Liver (tissue), 9 donors: ENCODE measurements around the gene THEMIS2. TPM values are rescaled to one million over a fixed set of nuclear protein-coding genes. Genes with fewer than 3 reads are reported as not detected.

Experiments
- DNase-seq: peaks from one replicate; pipeline ENCODE4 v3.0.0-alpha.2; 2017; ENCODE audit warnings: low spot score
- H3K27ac ChIP-seq, 2 donors: one replicate each; pipeline ENCODE4 v1.7.0; 2013; ENCODE audit warnings: inconsistent platforms in 2 of 2, low read length in 2 of 2, control low read depth in 1 of 2, low read depth in 1 of 2, mild to moderate bottlenecking in 1 of 2
- H3K27me3 ChIP-seq, 4 donors: one replicate each; pipeline versions ENCODE4 v1.6.1 to v1.7.0; 2013; ENCODE audit warnings: low read length in 3 of 4, inconsistent platforms in 1 of 4, mild to moderate bottlenecking in 1 of 4, moderate library complexity in 1 of 4; ENCODE audit not compliant: control insufficient read depth in 4 of 4, insufficient read depth in 4 of 4
- H3K36me3 ChIP-seq, 4 donors: one replicate each; pipeline versions ENCODE4 v1.6.1 to v1.7.0; 2013; ENCODE audit warnings: low read length in 3 of 4, mild to moderate bottlenecking in 3 of 4, low read depth in 1 of 4, moderate library complexity in 1 of 4; ENCODE audit not compliant: control insufficient read depth in 4 of 4, insufficient read depth in 3 of 4
- H3K4me1 ChIP-seq, 4 donors: one replicate each; pipeline versions ENCODE4 v1.6.1 to v1.7.0; 2013; ENCODE audit warnings: low read length in 3 of 4, mild to moderate bottlenecking in 3 of 4, moderate library complexity in 1 of 4; ENCODE audit not compliant: control insufficient read depth in 4 of 4, insufficient read depth in 4 of 4
- H3K4me3 ChIP-seq, 3 donors: one replicate each; pipeline versions ENCODE4 v1.6.1 to v1.7.0; 2013; ENCODE audit warnings: low read length in 3 of 3, control low read depth in 1 of 3, low read depth in 1 of 3, mild to moderate bottlenecking in 1 of 3
- H3K9ac ChIP-seq, 2 donors: one replicate each; pipeline ENCODE4 v1.7.0; 2013; ENCODE audit warnings: low read length in 2 of 2, mild to moderate bottlenecking in 2 of 2, moderate library complexity in 2 of 2, control low read depth in 1 of 2, low read depth in 1 of 2
- H3K9me3 ChIP-seq, 4 donors: one replicate each; pipeline versions ENCODE4 v1.6.1 to v1.7.0; 2013; ENCODE audit warnings: low read length in 3 of 4; ENCODE audit not compliant: control insufficient read depth in 4 of 4
- CTCF ChIP-seq: fragments of 150-350 bp; IDR thresholded peaks from 2 replicates; pipeline ENCODE4 v1.5.1; 2017; ENCODE audit warnings: improper control_type of control experiment, low read depth, low read length; ENCODE audit not compliant: missing input control
- EGR1 ChIP-seq, 2 donors: IDR thresholded peaks; 2 replicates each; pipeline ENCODE4 v1.6.1; 2016 to 2018; ENCODE audit warnings: antibody characterized with exemption in 2 of 2, low read depth in 2 of 2
- FOXA1 ChIP-seq: IDR thresholded peaks from 2 replicates; pipeline ENCODE4 v1.6.1; 2016; ENCODE audit warnings: antibody characterized with exemption
- FOXA2 ChIP-seq: IDR thresholded peaks from 2 replicates; pipeline ENCODE4 v1.6.1; 2016; ENCODE audit warnings: antibody characterized with exemption
- GABPA ChIP-seq, 2 donors: IDR thresholded peaks in 1 of 2; conservative IDR thresholded peaks in 1 of 2; 2 replicates each; pipeline ENCODE4 v1.6.1; 2016; ENCODE audit warnings: antibody characterized with exemption in 2 of 2, mild to moderate bottlenecking in 1 of 2, moderate library complexity in 1 of 2
- HNF4A ChIP-seq, 2 donors: conservative IDR thresholded peaks; 2 replicates each; pipeline ENCODE4 v1.6.1; 2016; ENCODE audit warnings: antibody characterized with exemption in 2 of 2, mild to moderate bottlenecking in 2 of 2
- HNF4G ChIP-seq: IDR thresholded peaks from 2 replicates; pipeline ENCODE4 v1.6.1; 2016; ENCODE audit warnings: antibody characterized with exemption
- JUND ChIP-seq, 2 donors: IDR thresholded peaks; 2 replicates each; pipeline ENCODE4 v1.6.1; 2016; ENCODE audit warnings: antibody characterized with exemption in 2 of 2
- MAX ChIP-seq: IDR thresholded peaks from 2 replicates; pipeline ENCODE4 v1.6.1; 2016; ENCODE audit warnings: antibody characterized with exemption
- NR2F2 ChIP-seq: IDR thresholded peaks from 2 replicates; pipeline ENCODE4 v1.6.1; 2016; ENCODE audit warnings: antibody characterized with exemption
- REST ChIP-seq: IDR thresholded peaks from 2 replicates; pipeline ENCODE4 v1.6.1; 2016; ENCODE audit warnings: antibody characterized with exemption, mild to moderate bottlenecking
- RXRA ChIP-seq, 2 donors: IDR thresholded peaks; 2 replicates each; pipeline ENCODE4 v1.6.1; 2017 to 2018; ENCODE audit warnings: antibody characterized with exemption in 2 of 2, mild to moderate bottlenecking in 1 of 2
- SP1 ChIP-seq: IDR thresholded peaks from 2 replicates; pipeline ENCODE4 v1.6.1; 2018; ENCODE audit warnings: antibody characterized with exemption, mild to moderate bottlenecking
- WGBS: extraction: QIAGEN DNeasy Blood & Tissue Kit; methylation state at CpG from one replicate; pipeline ENCODE4 v1.1.7; 2013; 5-methylcytosine and 5-hydroxymethylcytosine counted together
- polyA plus RNA-seq, 2 donors: library from polyadenylated mRNA; stranded (reverse) in 1 of 2; unstranded in 1 of 2; fragments of 200-250 nt in 1 of 2; fragments of >200 nt in 1 of 2; fragmentation: Nextera tagmentation in 1 of 2; extraction: Ambion mirVana in 1 of 2; gene quantifications; one replicate each; pipeline versions ENCODE4 v1.2.1 to v1.2.3, GENCODE V29; 2013 to 2015
- total RNA-seq, 2 donors: library from RNA; depleted of rRNA; stranded (reverse); fragments of >200 nt; gene quantifications; one replicate each; pipeline ENCODE4 v1.2.3, GENCODE V29; 2014
- TF ChIP-seq, protein P1 (sequence below): IDR thresholded peaks from 2 replicates; pipeline ENCODE4 v1.6.1; 2016; ENCODE audit warnings: antibody characterized with exemption
- TF ChIP-seq, protein P2 (sequence below): IDR thresholded peaks from 2 replicates; pipeline ENCODE4 v1.6.1; 2016; ENCODE audit warnings: antibody characterized with exemption
- donor health status: healthy.
- donor health status: healthy.
- donor health status: healthy.
- donor health status: healthy.
- donor health status: healthy.

Gene THEMIS2
- total and polyA plus RNA-seq, 4 donors, result 4.9 to 17.7 (median 10.7) TPM

- Histone ChIP-seq H3K36me3 (peaks cover 10 to 52% (median 40%) of the 10 kb centered on the region in 4 donors), H3K9ac (no peak overlapping the region), H3K27ac (no peak overlapping the region), H3K27me3 (no peaks in the 10 kb centered on the region), H3K9me3 (no peaks in the 10 kb centered on the region), H3K4me1 (no peaks in the 10 kb centered on the region), H3K4me3 (no peak overlapping the region)
- no peak for DNase-seq
- 99% methylated on average over 7 of the region's 7 CpGs for WGBS
- no peak for TF ChIP-seq JUND (IDR thresholded peaks at IDR 0.05)
- TF ChIP-seq, protein P1, sequence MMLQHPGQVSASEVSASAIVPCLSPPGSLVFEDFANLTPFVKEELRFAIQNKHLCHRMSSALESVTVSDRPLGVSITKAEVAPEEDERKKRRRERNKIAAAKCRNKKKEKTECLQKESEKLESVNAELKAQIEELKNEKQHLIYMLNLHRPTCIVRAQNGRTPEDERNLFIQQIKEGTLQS, result no peak
- TF ChIP-seq RXRA (IDR thresholded peaks at IDR 0.05), result no peak
These were observed 22.4 kb upstream of the THEMIS2 start for GRCh38 chr1:27849951-27850350.

DNA sequence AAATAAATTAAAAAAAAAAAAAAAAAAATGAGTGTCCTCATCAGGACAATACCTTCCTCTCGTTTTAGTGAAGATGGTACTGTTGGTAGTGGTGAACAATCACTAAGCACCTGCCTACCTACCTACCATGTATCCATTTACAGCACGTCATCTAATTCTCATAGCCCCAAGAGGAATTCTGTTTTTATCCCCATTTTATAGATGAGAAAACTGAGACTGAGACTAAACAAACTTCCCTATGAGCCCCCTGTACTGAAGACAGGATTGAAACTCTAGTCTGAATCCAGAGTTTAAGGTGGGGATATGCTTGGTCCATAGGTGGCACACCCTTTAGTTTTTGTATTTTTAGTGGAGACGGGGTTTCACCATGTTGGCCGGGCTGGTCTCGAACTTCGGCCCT is 17.3 kb upstream of the THEMIS2 start:
- Histone ChIP-seq H3K27ac (no peak overlapping the region), H3K36me3 (peaks cover 3 to 18% (median 14%) of the 10 kb centered on the region in 4 donors), H3K9ac (no peak overlapping the region), H3K9me3 (no peaks in the 10 kb centered on the region), H3K4me1 (peaks cover 0 to 4% (median 2%) of the 10 kb centered on the region in 4 donors), H3K4me3 (no peak overlapping the region), H3K27me3 (no peaks in the 10 kb centered on the region)
- WGBS, result 88% methylated on average over 6 of the region's 6 CpGs
- TF ChIP-seq HNF4A (conservative IDR thresholded peaks at IDR 0.05) (no peak), MAX (no peak), FOXA2 (no peak), SP1 (no peak), CTCF (no peak), NR2F2 (no peak), GABPA (IDR thresholded peaks at IDR 0.05 in 1 of 2, conservative IDR thresholded peaks at IDR 0.05 in 1 of 2) (no peak), RXRA (IDR thresholded peaks at IDR 0.05) (no peak), REST (no peak), JUND (IDR thresholded peaks at IDR 0.05) (no peak), HNF4G (no peak), EGR1 (IDR thresholded peaks at IDR 0.05; ENCODE audit: low read depth in 2 of 2) (no peak), FOXA1 (no peak)
- TF ChIP-seq, protein P2, sequence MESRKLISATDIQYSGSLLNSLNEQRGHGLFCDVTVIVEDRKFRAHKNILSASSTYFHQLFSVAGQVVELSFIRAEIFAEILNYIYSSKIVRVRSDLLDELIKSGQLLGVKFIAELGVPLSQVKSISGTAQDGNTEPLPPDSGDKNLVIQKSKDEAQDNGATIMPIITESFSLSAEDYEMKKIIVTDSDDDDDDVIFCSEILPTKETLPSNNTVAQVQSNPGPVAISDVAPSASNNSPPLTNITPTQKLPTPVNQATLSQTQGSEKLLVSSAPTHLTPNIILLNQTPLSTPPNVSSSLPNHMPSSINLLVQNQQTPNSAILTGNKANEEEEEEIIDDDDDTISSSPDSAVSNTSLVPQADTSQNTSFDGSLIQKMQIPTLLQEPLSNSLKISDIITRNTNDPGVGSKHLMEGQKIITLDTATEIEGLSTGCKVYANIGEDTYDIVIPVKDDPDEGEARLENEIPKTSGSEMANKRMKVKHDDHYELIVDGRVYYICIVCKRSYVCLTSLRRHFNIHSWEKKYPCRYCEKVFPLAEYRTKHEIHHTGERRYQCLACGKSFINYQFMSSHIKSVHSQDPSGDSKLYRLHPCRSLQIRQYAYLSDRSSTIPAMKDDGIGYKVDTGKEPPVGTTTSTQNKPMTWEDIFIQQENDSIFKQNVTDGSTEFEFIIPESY, result no peak
- TF ChIP-seq, protein P1, result no peak
- DNase-seq, result no peak
